ENCODE results near the gene PGS1. TPM values are rescaled to one million over a fixed set of nuclear protein-coding genes. Genes with fewer than 3 reads are reported as not detected.

The PGS1 gene
- total RNA-seq, 1 donor from 2014 or later = 52.9 TPM

DNA sequence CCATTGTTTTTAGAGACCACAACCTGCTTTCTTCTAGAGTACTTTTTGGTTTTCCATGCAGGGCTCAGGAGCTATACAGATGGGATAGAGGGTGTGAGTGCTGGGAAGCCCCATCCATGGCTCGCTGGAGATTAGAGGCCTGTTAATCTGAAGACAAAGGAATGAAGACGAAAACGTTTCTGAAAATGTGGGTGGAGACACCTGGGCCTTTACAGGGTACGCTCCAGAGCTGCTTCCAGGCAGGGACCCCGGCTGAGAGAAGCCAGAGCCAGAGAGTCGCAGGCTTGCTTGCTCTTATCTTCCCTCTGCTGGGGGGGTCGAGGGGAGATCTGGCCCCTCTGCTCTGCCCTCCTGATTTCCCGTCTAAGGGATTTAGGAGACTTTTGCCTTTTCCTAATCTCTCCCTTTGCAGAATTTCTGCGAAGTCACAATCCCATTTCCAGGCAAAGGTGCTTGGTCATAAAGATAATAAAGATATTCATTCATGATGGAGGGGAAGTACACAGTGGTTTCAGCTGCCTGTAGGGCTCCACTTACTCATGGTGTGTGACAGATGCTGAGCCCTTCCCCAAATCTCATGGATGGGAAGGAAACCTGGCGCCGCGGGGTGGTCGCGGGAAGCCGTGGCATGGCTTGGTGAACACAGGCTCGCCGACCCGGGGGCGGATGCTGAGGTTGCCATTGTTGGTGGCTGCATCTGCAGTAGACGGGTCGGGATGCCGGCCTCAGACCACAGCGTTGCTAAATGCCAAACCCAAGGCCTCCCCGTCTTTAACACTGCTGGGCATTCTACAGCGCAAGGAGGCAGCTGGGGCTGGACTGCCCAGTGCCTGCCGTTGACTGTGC, 13.8 kb upstream of the PGS1 start:
- DNase-seq (ENCODE audit: low read depth) = no peak

GRCh38 chr17:78365561-78366108, 12.8 kb upstream of the PGS1 start:
- DNase-seq (ENCODE audit: low read depth) = peak; percentile 91

DNA sequence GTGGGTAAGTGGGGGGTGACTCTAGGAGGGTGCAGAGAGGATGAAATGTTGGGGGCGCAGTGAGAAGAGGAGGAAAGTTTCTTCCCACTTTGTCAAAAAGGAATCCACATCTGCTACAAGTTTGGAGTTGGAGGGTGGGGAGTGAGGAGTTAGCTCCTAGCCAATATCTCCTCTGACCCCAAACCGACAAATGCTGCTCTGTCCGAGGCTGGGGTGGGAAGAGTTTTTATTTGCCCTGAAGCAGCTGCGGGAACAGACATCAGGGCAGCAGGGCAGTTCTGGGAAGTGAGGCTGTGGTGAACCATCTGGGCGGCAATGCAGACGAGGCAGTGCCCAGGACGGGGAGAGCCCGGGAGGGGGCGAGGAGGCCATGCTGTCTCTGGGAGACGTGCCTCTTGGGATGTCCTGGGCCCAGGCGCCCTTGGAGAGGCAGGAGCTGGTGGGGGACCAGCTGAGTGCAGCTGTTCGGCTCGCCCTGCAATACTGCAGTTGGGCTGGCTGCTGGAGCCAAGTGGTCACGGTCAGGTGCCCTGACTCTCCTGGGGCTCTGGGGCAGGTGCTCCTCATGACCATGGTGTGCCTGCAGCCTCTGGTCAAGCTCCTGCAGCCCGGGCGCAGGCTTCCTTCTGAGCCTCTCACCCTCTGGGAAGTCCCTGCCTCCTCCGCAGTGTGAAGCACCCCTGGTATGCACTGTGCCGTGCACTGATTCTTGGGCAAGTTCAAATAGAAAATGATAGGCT, 12.2 kb upstream of the PGS1 start:
- DNase-seq (ENCODE audit: low read depth) = peak; percentile 75

GRCh38 chr17:78367193-78367592, 11.3 kb upstream of the PGS1 start:
- no peak for DNase-seq (ENCODE audit: low read depth)

- no peak for DNase-seq (ENCODE audit: low read depth)
Observed at GRCh38 chr17:78368348-78368747, 10.1 kb upstream of the PGS1 start.

DNA sequence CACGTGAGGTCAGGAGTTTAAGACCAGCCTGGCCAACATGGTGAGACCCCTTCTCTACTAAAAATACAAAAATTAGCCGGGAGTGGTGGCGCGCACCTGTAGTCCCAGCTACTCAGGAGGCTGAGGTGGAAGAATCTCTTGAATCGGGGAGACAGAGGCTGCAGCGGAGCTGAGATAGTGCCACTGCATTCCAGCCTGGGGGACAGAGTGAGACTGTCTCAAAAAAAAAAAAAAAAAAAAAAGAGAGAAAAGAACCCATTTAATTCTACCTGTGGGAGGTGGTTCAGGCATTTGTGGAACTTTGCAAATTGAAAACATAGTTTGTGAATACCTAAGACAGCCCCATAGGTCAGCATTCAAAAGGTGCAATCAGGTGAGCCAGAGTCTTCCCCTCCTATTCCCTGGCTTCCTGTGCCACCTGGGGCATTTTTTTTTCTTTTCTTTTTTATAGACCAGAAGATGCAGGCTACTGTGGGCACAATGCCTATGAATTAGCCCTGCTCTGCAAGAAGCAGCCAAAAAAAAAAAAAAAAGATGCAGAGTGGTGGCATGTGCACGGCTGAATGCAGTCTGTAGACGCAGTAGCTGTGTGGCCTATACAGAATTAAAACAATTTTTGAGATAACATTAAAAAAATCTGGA, 9.5 kb upstream of the PGS1 start:
- no peak for DNase-seq (ENCODE audit: low read depth)

GRCh38 chr17:78369791-78370381, 8.6 kb upstream of the PGS1 start:
- DNase-seq (ENCODE audit: low read depth) = no peak

DNA sequence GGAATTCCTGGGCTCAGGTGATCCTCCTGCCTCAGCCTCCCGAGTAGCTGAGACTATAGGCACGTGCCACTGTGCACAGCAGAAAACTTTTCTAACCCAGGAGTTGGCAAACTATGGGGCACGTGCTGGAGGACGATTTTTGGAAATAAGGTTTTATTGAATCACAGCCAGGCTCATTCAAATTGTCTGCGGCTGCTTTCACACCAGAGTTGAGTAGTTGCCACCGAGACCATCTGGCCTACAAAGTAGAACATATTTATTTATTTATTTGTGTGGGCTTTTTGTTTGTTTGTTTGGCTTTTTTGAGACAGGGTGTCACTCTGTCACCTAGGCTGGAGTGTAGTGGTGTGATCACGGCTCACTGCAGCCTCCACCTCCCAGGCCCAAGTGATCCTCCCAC, 7.4 kb upstream of the PGS1 start:
- no peak for DNase-seq (ENCODE audit: low read depth)

DNA sequence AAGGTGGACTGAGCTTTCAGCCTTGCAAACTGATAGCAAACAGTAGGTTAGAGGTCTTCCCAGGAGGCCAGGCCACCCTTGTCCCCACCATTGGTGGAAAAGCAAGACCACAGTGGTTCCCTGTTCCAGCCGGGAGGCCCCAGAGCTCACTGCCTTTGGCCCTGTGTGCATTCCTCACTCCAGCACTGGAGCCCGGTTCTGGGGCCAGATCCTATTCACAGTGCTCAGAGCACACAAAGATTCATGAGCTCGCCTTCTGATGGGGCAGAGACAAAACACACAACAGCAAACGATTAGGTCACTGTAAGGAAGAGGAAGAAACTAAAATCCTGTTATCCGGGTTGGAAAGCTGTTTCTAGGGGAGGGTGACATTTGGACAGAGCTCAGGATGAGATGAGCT, 5.6 kb upstream of the PGS1 start:
- no peak for DNase-seq (ENCODE audit: low read depth)

DNA sequence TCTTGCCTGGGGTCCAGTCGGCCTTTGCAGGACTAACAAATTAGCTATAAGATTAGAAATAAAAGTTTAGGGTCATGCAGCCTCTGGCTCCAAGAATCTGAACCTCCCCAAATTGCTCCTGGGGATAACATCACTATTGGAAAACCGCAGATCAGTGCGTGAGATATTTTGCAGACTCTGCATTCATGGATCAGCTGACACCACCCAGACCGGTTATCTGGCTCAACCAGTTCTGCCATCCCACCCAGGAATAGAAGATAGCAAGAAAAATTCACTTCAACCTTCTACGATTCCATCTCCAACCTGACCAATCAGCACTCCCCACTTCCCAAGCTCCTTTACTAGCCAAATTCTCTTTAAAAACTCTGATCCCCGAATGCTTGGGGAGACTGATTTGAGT, 4.3 kb upstream of the PGS1 start:
- DNase-seq (ENCODE audit: low read depth) = no peak

GRCh38 chr17:78374631-78375274, 3.7 kb upstream of the PGS1 start:
- DNase-seq (ENCODE audit: low read depth) = peak; percentile 90

- peak; percentile 98 for DNase-seq (ENCODE audit: low read depth)
Observed at GRCh38 chr17:78375401-78376151, 2.9 kb upstream of the PGS1 start.

- no peak for DNase-seq (ENCODE audit: low read depth)
Observed at GRCh38 chr17:78376161-78376560, 2.3 kb upstream of the PGS1 start.

GRCh38 chr17:78377858-78378224, 608 bp upstream of the PGS1 start:
- no peak for DNase-seq (ENCODE audit: low read depth)

DNA sequence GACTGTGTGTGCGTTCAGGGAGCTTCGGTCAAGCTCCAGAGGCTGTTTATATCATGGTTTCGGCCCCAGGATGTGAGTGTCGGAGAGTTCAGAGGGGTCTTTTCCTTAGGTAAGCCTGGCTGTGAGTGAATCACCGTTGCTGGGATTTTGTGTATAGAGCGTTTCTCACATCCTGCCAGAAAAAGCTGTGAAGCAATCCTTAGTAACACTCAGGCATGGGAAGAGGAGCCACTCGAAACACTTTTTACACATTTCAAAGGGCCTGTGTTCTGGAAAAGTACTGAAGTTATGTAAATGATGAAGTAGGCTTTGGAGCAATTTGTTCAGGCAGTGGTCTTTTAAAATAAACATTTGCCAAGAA, 662 bp downstream of the PGS1 start:
- peak; percentile 88 for DNase-seq (ENCODE audit: low read depth)

DNA sequence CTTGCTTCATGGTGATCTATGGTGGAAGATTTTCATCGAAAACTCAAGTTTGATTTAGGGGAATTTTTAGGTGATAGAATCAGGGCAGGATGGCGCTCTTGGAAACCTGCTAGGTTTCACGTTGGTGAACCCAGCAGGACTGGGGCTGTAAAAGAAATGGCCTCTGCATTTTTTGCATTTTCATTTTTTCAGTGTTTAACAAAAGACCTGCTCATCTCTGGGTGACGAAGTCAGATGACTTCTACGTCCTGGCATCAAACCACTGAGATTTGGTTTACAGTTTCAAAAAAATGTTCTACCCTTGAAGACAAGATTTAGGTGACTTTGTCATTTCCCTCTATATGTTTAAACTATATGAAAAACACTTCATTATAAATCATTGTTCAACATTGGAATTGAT, 1.9 kb downstream of the PGS1 start:
- DNase-seq (ENCODE audit: low read depth) = no peak

DNA sequence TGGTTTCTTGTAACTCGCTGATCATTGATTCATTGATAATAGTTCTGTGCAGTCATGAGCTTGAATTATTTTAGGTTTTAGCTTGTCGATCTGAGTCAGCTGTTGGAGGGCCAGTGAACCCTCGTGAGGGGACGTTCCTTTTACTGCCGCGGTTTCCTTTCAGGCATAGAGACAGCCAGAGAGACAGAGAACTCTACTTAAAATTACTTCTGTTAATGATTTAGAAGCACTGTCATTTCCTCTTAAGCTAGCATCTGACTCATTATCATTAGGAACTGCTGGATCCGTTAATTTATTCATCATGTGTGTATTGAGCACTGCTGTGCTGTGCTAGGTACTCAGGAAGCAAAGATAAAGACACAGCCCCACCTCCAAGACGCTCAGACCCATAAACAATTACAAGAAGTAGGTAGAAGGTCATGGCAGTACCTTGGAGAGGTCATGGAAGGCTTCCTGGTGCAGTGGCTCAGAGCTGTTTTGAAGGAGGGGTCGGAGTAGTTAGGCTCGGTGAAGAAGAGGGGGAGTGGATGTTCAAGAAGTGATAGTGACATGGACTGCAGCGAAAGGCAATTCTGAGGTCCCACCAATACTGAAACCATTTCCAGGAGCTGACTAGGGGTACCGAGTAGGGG, 3.3 kb downstream of the PGS1 start:
- DNase-seq (ENCODE audit: low read depth) = peak; percentile 98

DNA sequence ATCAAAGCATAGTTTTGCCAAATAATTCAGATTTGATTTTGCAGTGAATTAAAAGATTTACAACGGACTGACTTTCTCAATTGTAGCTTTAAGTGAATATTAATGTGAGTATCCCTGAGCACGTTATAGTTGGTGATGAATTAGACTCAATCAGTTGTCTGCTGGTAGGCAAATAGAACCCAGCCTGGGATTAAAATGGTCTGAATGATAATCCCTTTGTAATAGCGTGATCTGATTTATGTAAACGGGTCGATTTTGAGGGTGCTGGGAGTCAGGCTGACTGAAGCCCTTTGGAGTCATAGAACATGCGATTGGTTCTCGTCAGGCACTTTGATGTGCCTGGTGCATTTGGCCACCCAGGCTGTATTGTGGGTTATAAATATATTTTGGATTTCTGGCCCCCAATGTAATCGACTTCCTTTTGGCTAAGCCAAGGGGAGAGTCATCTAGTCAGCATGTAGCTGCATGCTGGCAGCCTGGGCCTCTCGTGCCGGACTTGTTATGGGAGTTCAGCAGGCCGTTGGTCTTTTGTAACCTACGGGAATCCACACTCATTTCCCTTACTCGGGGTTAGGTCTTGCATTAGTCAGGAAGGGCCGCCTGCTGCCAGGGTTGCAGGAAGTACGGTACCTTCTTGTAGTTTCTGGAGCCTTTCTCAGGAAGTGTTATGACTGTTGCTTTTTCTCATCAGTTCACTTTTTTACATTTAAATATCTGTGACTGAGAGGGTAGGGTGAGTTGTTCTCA, 5.4 kb downstream of the PGS1 start:
- DNase-seq (ENCODE audit: low read depth) = peak; percentile 94

DNA sequence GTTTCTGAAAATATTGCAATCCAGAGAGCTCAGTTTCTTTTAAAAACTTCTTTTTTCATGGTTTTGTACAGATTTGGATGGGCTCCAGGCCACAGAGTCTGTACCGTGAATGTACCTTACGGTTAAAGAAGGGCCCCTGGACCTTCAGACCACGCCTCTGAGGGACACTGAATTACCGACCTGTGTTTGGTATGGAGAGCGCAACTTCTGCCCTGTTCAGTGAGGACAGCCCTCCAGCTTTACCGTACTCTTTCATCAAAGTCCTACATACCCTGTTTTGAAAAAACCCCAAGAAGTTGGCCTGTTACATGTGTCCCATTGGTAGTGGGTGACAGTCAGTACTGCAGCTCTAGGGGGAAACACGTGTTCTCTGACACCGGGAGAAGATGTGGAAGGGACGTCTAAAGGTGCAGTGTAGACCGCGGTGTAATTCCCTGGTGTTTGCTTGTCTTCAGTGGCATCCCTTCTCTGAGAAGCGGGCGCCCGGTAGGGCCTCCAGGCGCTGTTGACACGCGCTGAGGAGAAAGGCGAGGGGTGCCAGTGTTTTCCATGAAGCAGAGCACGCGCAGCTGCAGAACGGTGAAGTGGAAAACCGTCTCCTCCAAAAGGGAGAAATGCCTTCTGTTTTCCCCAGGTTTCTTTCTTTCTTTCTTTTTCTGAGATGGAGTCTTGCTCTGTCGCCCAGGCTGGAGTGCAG, 6.2 kb downstream of the PGS1 start:
- DNase-seq (ENCODE audit: low read depth) = no peak

Measured in renal cortical epithelial cell (primary cell).